GM23338 (cell line): Measurements from ENCODE around the gene TENM3. TPM values are rescaled to one million over a fixed set of nuclear protein-coding genes. Genes with fewer than 3 reads are reported as not detected.
A peak's percentile ranks its signal among the peaks of the same experiment; 100 is the strongest.

Source experiments
- ATAC-seq: fragments of 200-7000 bp; cut with Tn5 transposase; 3 replicates; pipeline ENCODE4 v1.9.1; 2020
- DNase-seq: peaks from one replicate; pipeline ENCODE4 v3.0.0-alpha.2; 2015; ENCODE audit warnings: low spot score
- H2AFZ ChIP-seq: fragments of 200-600 bp; sonication (generic); 2 replicates; pipeline ENCODE4 v1.8.0; 2016; ENCODE audit warnings: antibody characterized with exemption, mild to moderate bottlenecking, moderate library complexity
- H3F3A ChIP-seq: fragments of 200-600 bp; sonication (generic); replicated peaks from 2 replicates; pipeline ENCODE4 v1.8.0; 2017; ENCODE audit warnings: antibody characterized with exemption, mixed run types, low read depth
- H3K27ac ChIP-seq: fragments of 200-600 bp; sonication (generic); 2 replicates; pipeline ENCODE4 v1.6.1; 2016; ENCODE audit warnings: low read depth
- H3K27me3 ChIP-seq: fragments of 200-600 bp; sonication (generic); 2 replicates; pipeline ENCODE4 v1.8.0; 2016; ENCODE audit warnings: mild to moderate bottlenecking, mixed run types, moderate library complexity; ENCODE audit not compliant: insufficient read depth
- H3K36me3 ChIP-seq: fragments of 200-600 bp; sonication (generic); 2 replicates; pipeline ENCODE4 v1.8.0; 2016; ENCODE audit warnings: mild to moderate bottlenecking; ENCODE audit not compliant: insufficient read depth
- H3K4me1 ChIP-seq: fragments of 200-600 bp; sonication (generic); 2 replicates; pipeline ENCODE4 v1.8.0; 2016; ENCODE audit warnings: mild to moderate bottlenecking, moderate library complexity; ENCODE audit not compliant: insufficient read depth
- H3K4me2 ChIP-seq: fragments of 200-600 bp; sonication (generic); 2 replicates; pipeline ENCODE4 v1.7.1; 2017; ENCODE audit warnings: mixed run types
- H3K4me3 ChIP-seq: fragments of 200-600 bp; sonication (generic); 2 replicates; pipeline ENCODE4 v1.6.1; 2016; ENCODE audit warnings: mixed run types
- H3K79me2 ChIP-seq: fragments of 200-600 bp; sonication (generic); replicated peaks from 2 replicates; pipeline ENCODE4 v1.8.0; 2017; ENCODE audit warnings: mild to moderate bottlenecking; ENCODE audit not compliant: insufficient read depth
- H3K9me2 ChIP-seq: fragments of 200-600 bp; sonication (generic); 2 replicates; pipeline ENCODE4 v1.8.0; 2017; ENCODE audit not compliant: insufficient read depth
- H4K20me1 ChIP-seq: fragments of 200-600 bp; sonication (generic); replicated peaks from 2 replicates; pipeline ENCODE4 v1.8.0; 2017; ENCODE audit warnings: mild to moderate bottlenecking; ENCODE audit not compliant: insufficient read depth
- H3K27ac Mint-ChIP-seq: 2 replicates; pipeline ENCODE4 v1.8.0; 2020; ENCODE audit warnings: inconsistent platforms, mild to moderate bottlenecking, moderate library complexity, mixed read lengths
- H3K27me3 Mint-ChIP-seq: 3 replicates; pipeline ENCODE4 v1.8.0; 2022; ENCODE audit warnings: low read depth, mild to moderate bottlenecking, moderate library complexity, mixed read lengths, inconsistent platforms; ENCODE audit not compliant: insufficient read depth, poor library complexity
- H3K36me3 Mint-ChIP-seq: 3 replicates; pipeline ENCODE4 v1.8.0; 2021; ENCODE audit warnings: low read depth, mild to moderate bottlenecking, inconsistent platforms, moderate library complexity, mixed read lengths
- H3K4me1 Mint-ChIP-seq: 3 replicates; pipeline ENCODE4 v1.8.0; 2020; ENCODE audit warnings: mild to moderate bottlenecking, inconsistent platforms, mixed read lengths
- H3K4me3 Mint-ChIP-seq: 3 replicates; pipeline ENCODE4 v1.8.0; 2021; ENCODE audit warnings: moderate library complexity, mild to moderate bottlenecking, inconsistent platforms, mixed read lengths
- H3K9me3 Mint-ChIP-seq: 3 replicates; pipeline ENCODE4 v1.8.0; 2020; ENCODE audit warnings: moderate library complexity, mild to moderate bottlenecking, inconsistent platforms, mixed read lengths
- CREB1 ChIP-seq: fragments of 250-450 bp; sonication (Bioruptor Pico); IDR thresholded peaks from 2 replicates; pipeline ENCODE4 v1.5.0; 2020; ENCODE audit warnings: low read depth, mild to moderate bottlenecking, moderate library complexity
- CTCF ChIP-seq, 2 experiments: fragments of 200-600 bp in 1 of 2; sonication (generic) in 1 of 2; conservative IDR thresholded peaks; 2 replicates each; pipeline versions ENCODE4 v1.5.1 to v1.6.1; 2016 to 2017; ENCODE audit warnings: antibody characterized with exemption in 2 of 2, low read depth in 2 of 2, mild to moderate bottlenecking in 2 of 2, moderate library complexity in 1 of 2
- EZH2phosphoT487 ChIP-seq: fragments of 200-600 bp; sonication (generic); IDR thresholded peaks from one replicate; pipeline ENCODE4 v1.8.1; 2018; ENCODE audit warnings: antibody characterized with exemption; ENCODE audit not compliant: unreplicated experiment
- JUNB ChIP-seq: IDR thresholded peaks from one replicate; pipeline ENCODE4 v1.6.1; 2016; ENCODE audit warnings: antibody characterized with exemption; ENCODE audit not compliant: unreplicated experiment
- NANOG ChIP-seq: IDR thresholded peaks from 2 replicates; pipeline ENCODE4 v1.6.1; 2016; ENCODE audit warnings: antibody characterized with exemption, borderline replicate concordance
- POLR2AphosphoS5 ChIP-seq: IDR thresholded peaks from 2 replicates; pipeline ENCODE4 v1.6.1; 2016; ENCODE audit warnings: antibody characterized with exemption, low read depth
- STAT1 ChIP-seq: IDR thresholded peaks from one replicate; pipeline ENCODE4 v1.6.1; 2016; ENCODE audit warnings: antibody characterized with exemption; ENCODE audit not compliant: unreplicated experiment
- ZNF114 ChIP-seq: fragments of 250-450 bp; sonication (Bioruptor Pico); IDR thresholded peaks from 2 replicates; pipeline ENCODE4 v1.5.0; 2020; ENCODE audit warnings: mild to moderate bottlenecking, moderate library complexity
- ZNF462 ChIP-seq: fragments of 250-450 bp; sonication (Bioruptor Pico); IDR thresholded peaks from 2 replicates; pipeline ENCODE4 v1.5.0; 2020; ENCODE audit warnings: mild to moderate bottlenecking, moderate library complexity
- polyA plus RNA-seq: library from polyadenylated mRNA; unstranded; fragments of >200 nt; fragmentation: Nextera tagmentation; extraction: Ambion mirVana; gene quantifications from 2 replicates; pipeline ENCODE4 v1.2.1, GENCODE V29; 2016
- total RNA-seq: library from RNA; depleted of rRNA; stranded (reverse); fragments of >200 nt; shearing (Covaris generic); gene quantifications from 2 replicates; pipeline ENCODE4 v1.2.3, GENCODE V29; 2014

The TENM3 gene
- total and polyA plus RNA-seq, 2 experiments from 2014 or later: 22.2 to 128 TPM

DNA sequence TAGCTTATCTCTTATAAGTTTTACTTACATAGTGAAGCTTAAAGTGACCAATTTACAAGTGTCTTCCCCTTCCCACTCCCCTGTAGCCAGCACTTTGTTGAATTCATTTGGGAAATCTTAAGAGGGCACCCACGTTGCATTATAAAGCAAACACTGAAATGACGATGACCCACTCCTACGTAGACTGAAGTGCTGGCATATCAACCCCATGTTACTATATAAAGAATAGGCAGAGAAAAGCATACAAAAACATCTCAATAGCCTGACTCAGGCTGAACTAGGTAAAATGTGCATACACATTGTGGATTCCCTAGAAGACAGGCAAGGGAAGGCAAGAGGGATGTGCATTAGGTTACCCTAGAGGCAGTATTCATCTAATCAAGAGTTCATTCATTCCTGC, 313.4 kb downstream of the TENM3 start:
- TF ChIP-seq ZNF462 (CRISPR knock-in tag): no peak
- no peak for TF ChIP-seq ZNF114
- TF ChIP-seq POLR2AphosphoS5: no peak
- no peak for TF ChIP-seq STAT1
- TF ChIP-seq CREB1 (CRISPR knock-in tag): no peak
- TF ChIP-seq CTCF (conservative IDR thresholded peaks at IDR 0.05; ENCODE audit: low read depth in 2 of 2): no peak
- no peak for TF ChIP-seq EZH2phosphoT487
- TF ChIP-seq NANOG: no peak
- TF ChIP-seq JUNB: no peak
- H3K27me3 Mint-ChIP-seq: peaks cover 6% of the 10 kb centered on the region
- Histone ChIP-seq H3K4me1 (peaks cover 65% of the 10 kb centered on the region), H4K20me1 (no peaks in the 10 kb centered on the region), H3K4me2 (peak overlapping the region; percentile 42; the same call in 1 of the 2 replicates), H3K27me3 (no peaks in the 10 kb centered on the region), H3K9me2 (no peaks in the 10 kb centered on the region), H3K79me2 (peaks cover 7% of the 10 kb centered on the region; the same call in 1 of the 2 replicates), H3K36me3 (no peaks in the 10 kb centered on the region), H3K4me3 (no peak overlapping the region), H3F3A (no peaks in the 10 kb centered on the region), H3K27ac (peak overlapping the region; percentile 97), H2AFZ (no peak overlapping the region)
- no peaks in the 10 kb centered on the region for H3K9me3 Mint-ChIP-seq
- peak overlapping the region; percentile 95 for H3K27ac Mint-ChIP-seq
- no peaks in the 10 kb centered on the region for H3K36me3 Mint-ChIP-seq
- H3K4me3 Mint-ChIP-seq: peak overlapping the region; percentile 38
- peaks cover 81% of the 10 kb centered on the region for H3K4me1 Mint-ChIP-seq
- DNase-seq (peak; percentile 35), ATAC-seq (peak; percentile 17; the same call in 2 of the 3 replicates)
